Measurements from ENCODE around the gene AKAP8L. TPM values are rescaled to one million over a fixed set of nuclear protein-coding genes. Genes with fewer than 3 reads are reported as not detected.

AKAP8L gene
- total RNA-seq (2014; rRNA removed; shearing (Covaris generic)), result 103 and 106 TPM in 2 replicates

GRCh38 chr19:15418579-15419412 is at the start of gene AKAP8L:
AKAP8L (minus strand) TSS chr19:15418988; CDS start chr19:15418923, 65 bp downstream.

GRCh38 chr19:15464394-15465385 is 45.9 kb upstream of the AKAP8L start, which contains the start of gene RASAL3:
RASAL3 (minus strand) TSS chr19:15464544; CDS start chr19:15464358, 186 bp downstream.

GRCh38 chr19:15449620-15450527 is 31.1 kb upstream of the AKAP8L start, which contains the start of gene WIZ:
WIZ (minus strand) TSS chr19:15449956; CDS start chr19:15448307, 1,649 bp downstream.

GRCh38 chr19:15379083-15379998 is 39.4 kb downstream of the AKAP8L start, which contains the start of gene AKAP8:
AKAP8 (minus strand) TSS chr19:15379787; CDS start chr19:15379731, 56 bp downstream.

GRCh38 chr19:15332311-15332996 is 86.3 kb downstream of the AKAP8L start, which contains the start of gene BRD4:
BRD4 (minus strand) TSS chr19:15332539; CDS start chr19:15273099, 59,440 bp downstream.

Small RNA genes within 50 kb of the gene (small RNA-seq; reads per million reads assigned to genes)
- gene AC005776.1 (not detected), gene MIR1470 (not detected)

Other genes with a start within 250 kb of the AKAP8L start
- gene NOTCH3, start 218.0 kb downstream of the AKAP8L start, total RNA-seq (2014; rRNA removed; shearing (Covaris generic)), result 4.5 and 6.7 TPM in 2 replicates
- 3.1 and 4.6 TPM in 2 replicates for gene EPHX3, start 186.5 kb downstream of the AKAP8L start, total RNA-seq (2014; rRNA removed; shearing (Covaris generic))
- gene BRD4, start 86.4 kb downstream of the AKAP8L start, total RNA-seq (2014; rRNA removed; shearing (Covaris generic)), result 30.0 and 39.5 TPM in 2 replicates
- gene AKAP8, start 39.2 kb downstream of the AKAP8L start, total RNA-seq (2014; rRNA removed; shearing (Covaris generic)), result 41.6 and 44.8 TPM in 2 replicates
- gene WIZ, start 31.0 kb upstream of the AKAP8L start, total RNA-seq (2014; rRNA removed; shearing (Covaris generic)), result 30.3 and 34.7 TPM in 2 replicates
- 0.03 TPM in 1 of 2 replicates, not detected in the other for gene RASAL3, start 45.6 kb upstream of the AKAP8L start, total RNA-seq (2014; rRNA removed; shearing (Covaris generic))
- not detected in 2 replicates for gene PGLYRP2, start 60.5 kb upstream of the AKAP8L start, total RNA-seq (2014; rRNA removed; shearing (Covaris generic))
- not detected in 2 replicates for gene CYP4F22, start 89.5 kb upstream of the AKAP8L start, total RNA-seq (2014; rRNA removed; shearing (Covaris generic))
- not detected in 2 replicates for gene CYP4F8, start 196.2 kb upstream of the AKAP8L start, total RNA-seq (2014; rRNA removed; shearing (Covaris generic))
- gene CYP4F3, start 221.9 kb upstream of the AKAP8L start, total RNA-seq (2014; rRNA removed; shearing (Covaris generic)), result 0.03 and 0.08 TPM in 2 replicates